ENCODE measurements around the gene PRSS21.

The PRSS21 gene

DNA sequence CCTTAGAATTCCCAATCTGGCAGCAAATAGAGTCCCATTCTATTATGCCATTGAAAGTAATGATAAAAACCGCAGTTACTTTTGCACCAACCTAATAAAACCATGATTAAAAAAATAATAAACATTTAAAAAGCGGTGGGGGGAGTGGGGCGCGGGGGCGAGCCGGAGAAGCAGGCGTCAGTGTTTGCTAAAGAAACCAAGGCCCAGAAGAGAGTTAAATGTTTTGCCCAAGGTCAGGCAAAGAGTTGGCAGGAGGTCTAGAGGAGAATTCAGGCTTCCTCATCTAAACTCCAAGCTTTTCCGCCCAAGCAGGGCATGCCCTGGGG is 50.6 kb downstream of the PRSS21 start:
- no peaks in the 10 kb centered on the region for H3K9me3 Mint-ChIP-seq
- H3K4me1 Mint-ChIP-seq (ENCODE audit: low read depth): peaks cover 16% of the 10 kb centered on the region
- DNase-seq: no peak
- peaks cover 3% of the 10 kb centered on the region for H3K36me3 Mint-ChIP-seq (ENCODE audit: low read depth)
- peak overlapping the region; percentile 91 for H3K4me3 Mint-ChIP-seq
- H3K27me3 Mint-ChIP-seq: no peaks in the 10 kb centered on the region
- peak overlapping the region; percentile 95 for H3K27ac Mint-ChIP-seq

DNA sequence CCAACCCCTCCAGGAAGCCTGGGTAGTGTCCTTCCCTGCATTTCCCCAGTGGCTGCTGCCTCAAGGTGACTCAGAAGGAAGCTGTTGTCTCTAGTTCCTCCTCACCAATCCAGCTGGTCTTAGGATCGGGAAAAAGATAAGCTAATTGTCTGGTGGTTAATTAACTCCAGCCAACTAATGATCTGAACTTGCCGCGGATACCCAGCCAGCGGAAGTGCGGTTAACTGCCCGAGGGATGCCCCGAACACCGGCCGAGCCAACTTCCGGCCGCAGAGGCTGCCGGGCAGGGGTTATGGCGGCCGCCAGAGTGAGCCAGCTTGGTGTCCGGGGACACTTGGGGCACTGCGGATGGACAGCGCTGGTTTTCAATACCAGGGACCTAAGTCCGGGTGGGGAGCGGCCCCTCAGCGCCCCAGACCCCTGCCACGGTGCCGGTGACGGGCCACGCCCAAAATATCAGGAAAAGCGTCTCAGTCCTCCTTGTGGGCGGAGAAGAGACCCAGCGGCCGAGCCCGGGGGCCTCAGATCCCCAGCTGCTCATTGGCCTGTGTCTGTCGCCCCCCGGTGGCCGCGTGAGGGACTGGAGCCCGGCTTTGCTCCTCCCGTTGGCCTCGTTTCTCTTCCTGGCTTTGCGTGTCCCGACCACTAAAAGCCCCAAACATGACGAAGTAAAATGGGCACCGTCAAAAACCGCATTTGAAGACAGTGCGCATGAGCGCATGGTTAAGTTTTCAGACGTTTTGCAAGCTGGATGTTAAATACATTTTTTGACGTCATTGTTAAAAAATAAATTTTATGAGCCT is 51.2 kb downstream of the PRSS21 start:
- Mint-ChIP-seq H3K4me1 (ENCODE audit: low read depth) (peaks cover 16% of the 10 kb centered on the region), H3K4me3 (peak overlapping the region; percentile 91), H3K27ac (peak overlapping the region; percentile 95), H3K27me3 (no peaks in the 10 kb centered on the region), H3K9me3 (no peaks in the 10 kb centered on the region), H3K36me3 (ENCODE audit: low read depth) (peaks cover 3% of the 10 kb centered on the region)
- DNase-seq: peak; percentile 98

Data from activated T-cell treated with anti-CD3 and anti-CD28 coated beads, Interleukin-2, amount 50 U/mL, for 24 hours (primary cell).